Left kidney (tissue), 2 donors: ENCODE data around the gene TOMM20. TPM values are rescaled to one million over a fixed set of nuclear protein-coding genes. Genes with fewer than 3 reads are reported as not detected.
"Not testable (repeated sequence)": the region's sequence is repeated elsewhere in the genome, so short reads cannot be mapped to it uniquely, and the experiment has no call there.

Experiments used
- DNase-seq: peaks from one replicate; pipeline ENCODE4 v3.0.0-alpha.2; 2013
- polyA plus RNA-seq: library from polyadenylated mRNA; unstranded; fragments of 120-200 nt; gene quantifications from one replicate; pipeline ENCODE4 v1.2.1, GENCODE V29; 2013; ENCODE audit not compliant: insufficient read length

Gene TOMM20
- polyA plus RNA-seq, 1 donor, result 236 TPM

DNA sequence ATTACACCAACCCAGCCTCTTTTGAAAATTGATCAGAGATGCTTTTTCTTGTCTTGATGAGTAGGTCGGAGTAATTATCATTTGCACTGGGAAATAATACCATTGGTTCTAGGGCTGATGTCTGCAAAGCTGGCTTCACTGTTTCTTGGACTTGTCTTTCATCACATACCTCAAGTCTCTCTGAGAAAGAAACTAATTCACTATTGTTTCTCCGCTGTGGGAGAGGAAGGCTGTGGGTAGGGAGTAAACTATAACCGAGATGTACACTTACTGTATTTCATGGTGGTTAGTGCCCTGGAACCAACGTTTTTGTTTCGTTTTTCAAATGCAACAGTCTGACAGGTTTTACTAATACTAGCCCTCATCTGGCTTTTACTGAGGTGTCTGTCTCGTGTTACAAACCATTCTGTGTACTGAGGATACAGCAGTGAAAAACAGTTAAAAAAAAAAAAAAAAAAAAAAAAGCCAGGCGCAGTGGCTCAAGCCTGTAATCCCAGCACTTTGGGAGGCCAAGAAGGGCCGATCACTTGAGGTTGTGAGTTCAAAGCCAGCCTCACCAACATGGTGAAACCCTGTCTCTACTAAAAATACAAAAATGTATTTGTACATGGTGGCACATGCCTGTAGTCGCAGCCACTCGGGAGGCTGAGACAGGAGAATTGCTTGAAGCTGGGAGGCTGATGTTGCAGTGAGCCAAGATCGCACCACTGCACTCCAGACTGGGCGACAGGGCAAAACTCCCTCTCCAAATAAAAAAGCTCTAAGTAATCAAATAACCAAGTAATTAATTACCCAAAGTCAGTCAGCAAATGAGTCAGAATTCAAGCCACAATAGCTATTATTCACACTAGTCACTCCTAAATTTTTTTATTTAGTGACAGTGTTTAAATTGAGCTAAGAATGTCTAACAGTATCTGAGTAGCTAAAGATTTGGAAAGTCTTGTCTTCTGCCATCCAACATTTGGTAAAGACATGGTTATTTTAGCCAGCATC, 23.3 kb downstream of the TOMM20 start:
- DNase-seq, result no peak

DNA sequence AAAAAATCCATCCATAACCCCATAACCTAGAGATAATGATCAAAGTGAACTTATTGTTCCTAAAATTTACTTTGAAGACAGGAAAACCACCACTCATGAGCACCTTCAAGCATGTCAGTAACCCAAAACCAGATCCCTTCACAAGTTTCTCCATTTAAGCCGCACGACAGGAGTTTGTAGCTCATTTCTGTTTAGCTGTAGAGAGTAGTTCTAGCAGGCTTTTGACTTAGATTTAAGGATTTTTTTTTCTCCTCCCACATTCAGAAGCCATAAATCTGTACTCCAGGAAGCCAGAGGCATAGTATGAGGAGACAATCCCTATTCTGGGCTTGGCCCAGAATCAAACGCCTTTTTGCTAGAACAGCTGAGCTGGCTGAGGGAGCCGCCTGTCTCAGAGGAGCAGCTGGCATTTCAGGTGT, 25.6 kb downstream of the TOMM20 start:
- peak; percentile 61 for DNase-seq

DNA sequence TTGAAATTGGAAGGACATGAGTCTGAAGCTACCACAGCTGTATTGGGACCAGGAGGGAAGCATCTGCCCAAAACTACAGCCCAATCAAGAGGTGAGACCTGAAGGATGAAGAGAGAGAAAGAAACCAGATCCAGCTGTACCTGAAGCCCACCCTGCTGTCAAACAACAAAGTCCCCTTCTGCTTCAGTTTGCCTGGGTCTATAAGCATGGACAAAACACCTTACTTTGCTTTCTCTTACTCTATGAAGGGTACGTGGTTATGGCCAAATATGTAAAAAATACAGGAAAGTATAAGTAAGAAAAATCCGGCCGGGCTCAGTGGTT, 26.4 kb downstream of the TOMM20 start:
- no peak for DNase-seq

DNA sequence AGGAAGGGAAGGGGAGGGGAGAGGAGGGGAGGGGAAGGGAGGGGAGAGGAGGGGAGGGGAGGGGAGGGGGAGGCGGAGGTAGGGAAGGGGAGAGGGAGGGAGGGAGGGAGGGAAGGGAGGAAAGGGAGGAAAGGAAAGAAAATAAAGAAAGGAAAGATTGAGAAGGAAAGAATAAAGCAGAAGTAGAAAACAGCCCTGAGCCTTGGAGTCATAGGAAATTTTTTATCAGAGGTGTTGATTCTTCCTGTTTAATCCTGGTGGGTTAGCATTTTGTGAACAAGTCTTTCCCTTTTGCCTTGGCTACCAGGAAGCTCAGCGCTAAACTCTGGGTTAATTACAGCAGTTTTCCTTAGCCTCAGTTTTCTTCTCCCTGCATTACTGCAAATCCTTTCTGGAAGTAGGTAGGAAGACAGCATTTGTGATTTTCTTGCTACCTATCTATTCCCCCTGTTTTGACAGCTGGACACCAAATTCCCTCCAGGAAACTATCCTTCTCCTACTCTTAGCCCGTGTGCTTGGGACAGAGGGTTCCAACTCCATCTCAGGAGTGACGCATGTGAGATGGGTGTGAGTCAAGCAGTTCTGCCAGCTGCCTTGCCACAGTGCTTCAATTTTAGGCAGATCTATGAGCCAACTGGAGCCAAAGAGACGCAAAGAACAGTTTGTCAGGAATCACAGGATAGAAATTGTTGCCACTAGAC, 26.9 kb downstream of the TOMM20 start:
- DNase-seq, result no peak

DNA sequence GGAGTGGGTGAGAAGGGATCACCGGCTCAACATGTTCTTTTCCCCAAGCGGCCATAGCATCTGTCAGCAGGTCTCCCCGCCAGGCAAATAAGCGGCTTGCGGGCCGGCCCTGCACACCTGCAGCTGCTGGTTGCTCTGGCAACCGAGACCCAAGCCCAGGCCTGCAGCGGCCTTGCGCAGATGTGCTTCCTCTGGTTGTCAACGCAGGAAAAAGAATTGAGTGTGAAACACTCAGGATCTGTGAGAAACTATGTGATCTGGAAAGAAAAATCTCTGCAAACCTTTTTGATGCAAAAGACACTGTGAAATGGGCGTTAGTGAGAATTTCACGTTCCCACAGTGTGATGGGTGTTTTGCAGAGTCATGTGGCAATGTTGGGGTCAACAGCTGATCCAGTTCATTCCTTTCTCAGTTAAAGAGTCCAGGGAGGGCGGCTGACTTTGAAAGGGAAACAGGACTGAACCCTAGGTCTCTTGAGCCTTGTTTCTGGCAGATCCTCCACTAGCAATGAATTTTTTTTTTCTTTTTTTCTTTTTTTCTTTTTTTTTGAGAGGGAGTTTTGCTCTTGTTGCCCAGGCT, 28.4 kb downstream of the TOMM20 start:
- no peak for DNase-seq

DNA sequence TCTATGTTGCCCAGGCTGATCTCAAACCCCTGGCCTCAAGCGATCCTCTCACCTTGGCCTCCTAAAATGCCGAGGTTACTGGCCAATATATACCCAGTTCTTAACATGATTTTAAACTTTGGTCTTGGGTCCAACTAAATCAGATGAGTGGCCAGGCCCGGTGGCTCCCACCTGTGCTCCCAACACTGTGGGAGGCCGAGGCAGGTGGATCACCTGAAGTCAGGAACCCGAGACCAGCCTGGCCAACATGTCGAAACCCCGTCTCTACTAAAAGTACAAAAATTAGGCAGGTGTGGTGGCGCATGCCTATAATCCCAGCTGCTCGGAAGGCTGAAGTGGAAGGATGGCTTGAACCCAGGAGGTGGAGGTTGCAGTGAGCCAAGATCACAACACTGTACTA, 29.6 kb downstream of the TOMM20 start:
- no peak for DNase-seq

DNA sequence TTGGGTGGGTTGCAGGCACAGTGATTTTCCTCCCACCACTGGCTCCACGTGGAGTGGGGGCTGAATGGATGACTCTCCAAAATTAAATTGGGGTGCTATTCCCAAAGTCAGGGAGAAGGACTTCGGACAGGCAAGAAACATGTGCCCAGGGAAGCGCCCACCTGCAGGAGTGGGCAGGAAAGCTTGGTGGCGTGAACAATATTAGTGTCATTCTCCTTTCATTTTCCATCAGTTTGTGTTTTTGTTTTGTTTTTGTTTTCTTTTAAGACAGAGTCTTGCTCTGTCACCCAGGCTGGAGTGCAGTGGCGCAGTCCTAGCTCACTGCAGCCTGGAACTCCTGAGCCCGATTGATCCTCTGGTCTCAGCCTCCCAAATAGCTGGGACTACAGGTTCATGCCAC, 30.1 kb downstream of the TOMM20 start:
- no peak for DNase-seq

DNA sequence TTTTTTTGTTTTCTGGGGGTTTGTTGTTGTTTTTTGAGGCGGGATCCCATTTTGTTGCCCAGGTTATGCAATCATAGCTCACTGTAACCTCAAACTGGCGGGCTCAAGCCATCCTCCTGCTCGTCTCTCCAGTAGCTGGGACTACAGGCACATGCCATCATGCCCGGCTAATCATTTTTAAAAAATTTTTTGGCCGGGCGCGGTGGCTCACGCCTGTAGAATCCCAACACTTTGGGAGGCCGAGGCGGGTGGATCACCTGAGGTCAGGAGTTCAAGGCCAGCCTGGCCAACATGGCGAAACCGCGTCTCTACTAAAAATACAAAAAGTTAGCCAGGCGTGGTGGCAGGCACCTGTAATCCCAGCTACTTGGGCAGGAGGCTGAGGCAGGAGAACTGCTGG, 31.1 kb downstream of the TOMM20 start:
- DNase-seq, result not testable (repeated sequence)

DNA sequence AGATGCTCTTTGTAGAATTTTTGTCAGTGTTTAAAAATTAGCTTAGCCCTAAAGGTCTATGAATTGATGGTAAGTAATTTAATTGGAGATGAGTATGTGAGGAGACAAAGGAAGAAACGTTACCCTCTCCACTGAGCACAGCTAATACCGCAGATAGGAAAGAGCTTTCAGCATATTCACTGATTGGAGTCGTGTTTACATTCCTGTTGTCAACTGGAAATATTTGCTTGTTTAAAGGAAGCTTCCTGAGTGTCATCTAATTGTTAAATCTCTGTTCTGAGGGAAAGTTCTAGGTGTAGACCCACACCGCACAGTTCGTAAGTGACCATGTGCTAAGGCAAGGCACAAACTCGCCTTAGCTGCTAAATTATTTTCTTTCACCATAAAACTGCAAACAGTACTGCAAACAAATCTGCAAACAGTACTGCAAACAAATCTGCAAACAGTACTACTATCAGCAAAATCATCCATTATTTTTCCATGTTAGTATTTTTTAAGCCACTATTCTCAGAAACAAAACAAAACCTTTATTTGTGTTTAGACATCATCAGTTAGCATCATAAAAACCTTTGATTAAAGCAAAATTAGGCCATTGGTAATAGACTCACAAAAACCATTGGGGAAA, 32.6 kb downstream of the TOMM20 start:
- no peak for DNase-seq

DNA sequence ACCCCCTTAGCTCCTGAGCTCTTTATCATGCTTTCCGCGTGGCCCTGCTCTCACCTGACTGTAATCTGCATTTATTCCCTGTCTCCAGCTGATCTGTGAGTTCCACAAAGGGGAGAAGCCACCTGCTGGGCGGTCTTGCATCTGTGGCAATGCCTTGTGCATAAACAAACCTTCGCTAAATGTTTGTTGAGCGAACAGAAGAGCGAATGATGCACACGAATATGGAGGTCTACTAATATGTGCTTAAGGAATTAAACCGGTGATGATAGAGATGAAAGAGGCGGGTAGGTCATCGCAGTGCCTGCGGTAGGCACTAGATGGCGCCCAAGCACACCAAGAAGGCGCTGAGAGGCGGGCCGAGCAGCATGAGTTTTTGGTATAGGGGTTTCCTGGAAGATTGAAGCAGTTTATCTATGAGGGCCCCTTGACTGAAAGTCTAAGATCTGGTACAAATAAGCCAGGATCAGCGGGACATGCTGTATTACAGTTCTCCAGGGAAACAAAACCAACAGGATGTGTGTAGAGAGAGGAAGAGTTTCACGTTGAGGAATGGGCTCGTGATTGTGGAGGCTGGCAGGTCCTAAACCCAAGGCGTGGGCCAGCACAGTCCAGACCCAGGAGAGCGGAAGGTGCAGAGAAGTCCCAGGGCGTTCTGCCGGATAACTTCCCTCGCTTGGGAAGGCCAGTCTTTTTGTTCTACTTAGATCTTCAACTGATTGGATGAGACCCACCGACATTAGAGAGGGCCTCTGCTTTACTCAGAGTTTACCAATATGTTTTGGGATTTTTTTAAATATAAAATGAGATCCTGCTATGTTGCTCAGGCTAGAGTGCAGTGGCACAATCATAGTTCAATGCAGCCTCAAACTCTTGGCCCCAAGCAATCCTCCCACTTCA, 34.7 kb downstream of the TOMM20 start:
- peak; percentile 81 for DNase-seq

DNA sequence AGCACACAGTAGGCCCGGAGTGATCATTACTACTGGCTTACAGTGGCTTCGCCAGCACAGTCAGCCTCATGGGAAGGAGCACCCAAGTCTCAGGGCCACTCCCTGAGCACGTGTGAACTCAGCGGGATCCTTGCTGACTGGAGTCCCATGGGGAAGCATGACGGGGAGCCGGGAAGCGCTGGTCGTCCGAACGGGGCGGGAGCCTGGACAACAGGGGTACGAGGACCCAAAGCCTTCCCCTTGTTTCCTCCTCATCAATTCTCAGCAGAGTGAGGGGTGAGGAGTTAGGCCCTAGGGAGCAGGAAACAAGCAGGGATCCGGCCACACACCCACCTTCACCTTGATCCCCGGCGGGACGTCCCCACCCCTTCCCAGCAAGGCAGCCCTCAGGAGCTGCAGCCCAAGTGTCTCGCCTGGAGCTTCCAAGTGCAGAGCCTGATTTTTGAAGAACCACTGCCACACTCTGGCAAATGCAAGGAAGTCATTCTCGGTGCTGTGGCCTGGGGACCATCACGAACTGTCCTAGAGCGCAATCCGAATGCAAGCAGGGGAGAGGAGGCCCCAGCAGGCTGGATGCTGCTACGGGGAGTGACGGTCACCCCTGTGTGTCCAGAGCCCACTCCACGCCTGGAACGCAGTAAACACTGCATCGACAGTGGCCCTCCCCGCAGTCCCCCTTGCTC, 35.5 kb downstream of the TOMM20 start:
- peak; percentile 75 for DNase-seq

DNA sequence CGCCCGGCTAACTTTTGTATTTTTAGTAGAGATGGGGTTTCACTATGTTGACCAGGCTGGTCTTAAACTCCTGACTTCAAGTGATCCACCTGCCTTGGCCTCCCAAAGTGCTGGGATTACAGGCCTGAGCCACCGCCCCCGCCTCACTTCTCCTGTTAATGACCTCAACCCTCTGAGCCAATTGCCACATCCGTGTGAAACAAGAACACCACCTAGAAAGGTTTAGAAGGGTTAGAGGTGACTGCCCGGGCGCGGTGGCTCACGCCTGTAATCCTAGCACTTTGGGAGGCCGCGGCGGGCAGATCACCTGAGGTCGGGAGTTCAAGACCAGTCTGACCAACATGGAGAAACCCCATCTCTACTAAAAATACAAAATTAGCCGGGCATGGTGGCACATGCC, 36.2 kb downstream of the TOMM20 start:
- DNase-seq, result not testable (repeated sequence)

DNA sequence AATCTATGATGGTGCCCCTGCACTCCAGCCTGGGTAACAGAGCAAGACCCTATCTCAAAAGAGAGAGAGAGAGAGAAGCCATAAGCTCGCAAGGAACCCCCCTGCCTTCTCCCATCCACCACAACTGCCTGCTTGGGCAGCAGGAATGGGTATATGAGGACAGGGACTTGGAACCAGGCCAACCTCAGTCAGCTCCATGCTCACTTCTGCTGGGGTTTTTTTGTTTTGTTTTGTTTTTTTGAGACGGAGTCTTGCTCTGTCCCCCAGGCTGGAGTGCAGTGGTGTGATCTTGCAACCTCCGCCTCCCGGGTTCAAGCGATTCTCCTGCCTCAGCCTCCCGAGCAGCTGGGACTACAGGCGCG, 36.6 kb downstream of the TOMM20 start:
- not testable (repeated sequence) for DNase-seq

DNA sequence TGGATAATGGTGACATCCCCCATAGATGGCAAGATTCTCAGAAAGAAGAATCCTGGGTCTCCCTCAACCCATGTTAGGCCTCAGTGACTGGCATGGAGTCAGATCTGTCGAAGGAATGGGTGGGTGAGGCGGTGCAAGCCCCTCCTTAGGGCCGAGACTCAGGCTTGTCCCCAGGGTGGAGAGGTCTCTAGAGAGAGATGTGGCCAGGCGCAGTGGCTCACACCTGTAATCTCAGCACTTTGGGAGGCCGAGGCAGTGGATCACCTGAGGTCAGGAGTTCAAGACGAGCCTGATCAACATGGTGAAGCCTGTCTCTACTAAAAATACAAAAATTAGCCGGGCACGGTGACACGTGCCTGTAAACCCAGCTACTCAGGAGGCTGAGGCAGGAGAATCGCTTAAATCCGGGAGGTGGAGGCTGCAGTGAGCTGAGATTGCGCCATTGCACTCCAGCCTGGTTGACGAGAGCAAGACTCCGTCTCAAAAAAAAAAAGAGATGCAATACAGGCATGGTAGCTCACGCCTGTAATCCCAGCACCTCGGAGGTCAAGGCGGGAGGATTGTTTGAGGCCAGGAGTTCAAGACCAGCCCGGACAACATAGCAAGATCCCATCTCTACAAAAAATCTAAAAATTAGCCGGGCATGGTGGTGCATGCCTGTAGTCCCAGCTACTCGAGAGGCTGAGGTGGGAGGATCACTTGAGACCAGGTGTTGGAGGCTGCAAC, 37.2 kb downstream of the TOMM20 start:
- not testable (repeated sequence) for DNase-seq

DNA sequence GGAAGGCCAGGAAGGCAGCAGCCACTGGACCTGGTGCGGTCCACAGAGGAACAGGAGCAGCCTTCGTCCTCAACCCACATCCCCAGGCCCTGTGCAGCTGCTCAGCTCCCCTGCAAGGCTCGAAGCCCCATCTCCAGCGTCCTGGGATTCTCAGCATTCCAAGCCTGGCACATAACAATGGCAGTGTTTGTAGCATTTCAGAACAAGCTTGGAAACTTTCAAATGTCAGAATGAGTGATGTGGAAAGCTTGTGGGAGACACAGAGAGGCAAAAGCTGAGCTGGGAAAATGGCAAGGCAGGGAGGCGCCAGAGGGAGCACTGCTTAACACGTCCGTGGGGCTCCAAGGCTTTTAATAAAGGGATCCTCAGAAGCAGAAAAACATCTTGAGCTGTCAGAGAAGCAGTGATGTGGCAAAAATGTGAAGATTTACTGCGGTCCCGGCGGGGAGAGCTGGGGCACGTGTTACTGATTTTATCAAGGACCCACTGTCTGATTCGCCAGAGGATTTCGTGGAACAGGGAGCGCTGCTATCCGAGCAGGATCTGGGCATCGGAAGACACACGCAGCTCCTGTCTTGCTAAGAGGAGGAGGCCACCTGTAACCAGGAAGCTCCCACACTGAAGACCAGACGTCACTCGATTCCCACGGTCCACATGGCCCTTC, 38.1 kb downstream of the TOMM20 start:
- peak; percentile 70 for DNase-seq

DNA sequence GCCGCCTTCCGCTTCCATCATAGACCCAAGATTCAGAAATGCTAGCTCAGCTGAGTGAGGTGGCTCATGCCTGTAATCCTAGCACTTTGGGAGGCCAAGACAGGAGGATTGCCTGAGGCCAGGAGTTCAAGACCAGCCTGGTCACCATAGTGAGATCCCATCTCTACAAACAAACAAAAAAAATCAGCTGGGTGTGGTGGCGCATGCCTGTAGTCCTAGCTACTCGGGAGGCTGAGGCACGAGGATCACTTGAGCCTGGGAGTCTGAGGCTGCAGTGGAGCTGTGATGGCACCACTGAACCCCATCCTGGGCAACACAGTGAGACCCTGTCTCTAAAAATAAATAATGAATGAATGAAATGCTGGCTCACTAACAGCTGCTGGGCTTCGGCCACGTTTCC, 39.7 kb downstream of the TOMM20 start:
- no peak for DNase-seq

DNA sequence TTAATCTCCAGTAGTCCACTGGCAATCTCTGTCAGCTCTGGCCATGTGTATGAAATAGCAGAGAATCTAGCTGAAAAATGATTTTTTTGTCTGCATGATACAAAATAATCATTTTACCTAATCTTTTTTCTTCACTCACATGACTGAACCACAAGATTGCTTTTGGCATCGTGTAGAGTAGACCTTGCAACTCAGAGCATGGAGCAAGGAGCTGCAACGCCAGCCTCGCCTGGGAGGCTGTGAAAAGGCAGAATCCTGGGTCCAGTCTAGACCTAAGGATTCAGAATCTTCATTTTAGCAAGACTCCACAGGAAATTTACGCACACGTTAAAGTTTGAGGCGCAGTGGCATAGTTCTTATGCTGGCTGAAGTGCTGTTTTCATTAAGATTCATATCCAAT, 40.2 kb downstream of the TOMM20 start:
- DNase-seq, result no peak

DNA sequence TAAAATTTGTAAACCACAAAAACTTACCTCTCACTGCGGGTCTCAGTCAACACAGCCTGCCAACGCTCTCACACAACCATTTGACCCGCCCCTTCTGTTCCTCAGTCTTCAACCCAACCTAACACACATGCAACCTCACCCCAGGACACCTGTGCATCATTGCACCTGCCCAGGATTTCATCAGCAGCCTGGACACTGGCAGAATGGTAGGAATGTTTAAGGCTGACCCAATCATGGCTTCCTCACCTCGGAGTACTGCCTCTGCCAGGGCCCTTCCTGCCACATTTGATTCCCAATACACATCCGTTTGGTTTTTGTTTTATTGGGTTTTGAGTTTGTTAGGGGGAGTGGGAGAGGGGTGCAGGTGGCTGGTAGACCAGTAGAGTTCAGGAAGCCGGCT, 40.7 kb downstream of the TOMM20 start:
- DNase-seq, result no peak

DNA sequence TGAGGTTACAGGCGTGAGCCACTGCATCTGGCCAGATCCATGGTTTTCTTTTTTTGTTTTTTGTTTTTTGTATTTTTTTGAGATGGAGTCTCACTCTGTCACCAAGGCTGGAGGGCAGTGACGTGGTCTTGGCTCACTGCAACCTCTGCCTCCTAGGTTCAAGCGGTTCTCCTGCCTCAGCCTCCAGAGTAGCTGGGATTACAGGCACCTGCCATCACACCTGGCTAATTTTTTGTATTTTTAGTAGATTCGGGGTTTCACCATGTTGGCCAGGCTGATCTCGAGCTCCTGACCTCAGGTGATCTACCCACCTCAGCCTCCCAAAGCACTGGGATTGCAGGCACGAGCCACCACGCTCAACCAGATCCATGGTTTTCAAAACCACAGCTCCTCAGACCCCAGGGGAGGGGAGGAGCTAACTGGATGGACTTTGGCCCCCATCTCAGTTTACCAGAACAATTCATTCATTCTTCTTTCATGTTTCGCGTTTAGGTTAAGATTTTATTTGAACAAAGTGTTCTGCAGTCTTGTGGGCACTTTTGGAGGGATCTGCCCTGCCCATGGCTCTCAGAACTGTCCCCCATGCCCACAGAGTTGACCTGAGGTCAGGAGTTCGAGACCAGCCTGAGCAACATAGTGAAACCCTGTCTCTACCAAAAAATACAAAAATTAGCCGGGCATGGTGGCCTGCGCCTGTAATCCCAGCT, 43.1 kb downstream of the TOMM20 start:
- not testable (repeated sequence) for DNase-seq
